ENCODE results near the gene CCL18. TPM values are rescaled to one million over a fixed set of nuclear protein-coding genes. Genes with fewer than 3 reads are reported as not detected.
"Not testable (repeated sequence)": the region's sequence is repeated elsewhere in the genome, so short reads cannot be mapped to it uniquely, and the experiment has no call there.

Gene CCL18, protein sequence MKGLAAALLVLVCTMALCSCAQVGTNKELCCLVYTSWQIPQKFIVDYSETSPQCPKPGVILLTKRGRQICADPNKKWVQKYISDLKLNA
- polyA plus RNA-seq (2011; rRNA removed) (not detected in 2 replicates), polyA minus RNA-seq (2011; rRNA and poly(A)+ RNA removed) (not detected in 2 replicates)

DNA sequence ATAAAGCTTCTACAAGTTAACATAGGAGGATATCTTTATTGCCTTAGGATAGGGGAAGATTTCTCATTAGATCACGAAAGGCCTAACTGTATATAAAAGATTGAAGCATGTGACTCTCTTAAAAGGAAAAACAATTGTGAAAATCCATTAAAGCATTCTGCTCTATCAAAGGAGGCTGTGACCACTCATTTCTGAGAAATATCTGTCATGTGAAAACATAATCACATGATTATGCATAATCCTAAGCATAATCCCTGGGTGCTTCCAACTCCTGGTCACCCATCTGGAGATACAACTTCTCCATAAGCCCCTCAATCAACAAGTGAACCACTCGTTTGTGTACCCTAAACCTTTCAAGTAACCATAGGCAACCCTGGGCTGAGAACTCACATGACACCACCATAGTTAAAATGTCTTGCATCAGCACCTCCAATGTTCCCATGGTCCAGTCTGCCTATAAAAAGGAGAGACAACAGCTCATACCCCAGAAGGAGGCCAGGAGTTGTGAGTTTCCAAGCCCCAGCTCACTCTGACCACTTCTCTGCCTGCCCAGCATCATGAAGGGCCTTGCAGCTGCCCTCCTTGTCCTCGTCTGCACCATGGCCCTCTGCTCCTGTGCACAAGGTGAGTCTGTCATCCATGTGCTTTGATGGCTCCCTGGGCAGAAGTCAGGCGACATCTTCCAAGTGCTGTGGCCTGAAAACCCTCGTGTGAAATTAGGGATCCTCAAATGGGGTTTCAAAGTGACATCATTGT, at the start of gene CCL18:
Gene CCL18, plus strand, starts transcription at position 487 of the 756 bp plus-strand sequence. Its CDS starts 71 bp downstream, at position 558.
- no peaks in the 10 kb centered on the region for H3K9me3 ChIP-seq (ENCODE audit: control insufficient read depth, insufficient read depth, low read length)
- H3K4me3 ChIP-seq (ENCODE audit: low read depth, low read length), result no peak within 1 kb of the TSS
- no peak for DNase-seq (ENCODE audit: low read depth, low spot score)
- H3K27me3 ChIP-seq (ENCODE audit: control insufficient read depth, insufficient read depth, low read length), result no peaks in the 10 kb centered on the region
- CTCF ChIA-PET, result interaction anchor here (0.6 to 1.1 kb wide), 3 partner anchors 9 to 95 kb away, joined by 3 read pairs; no protein-coding TSS in a partner anchor
- H3K27ac ChIP-seq (ENCODE audit: low read depth, low read length), result no peak within 1 kb of the TSS
- POLR2A ChIA-PET, result no interaction called here
- TF ChIP-seq, protein P1, sequence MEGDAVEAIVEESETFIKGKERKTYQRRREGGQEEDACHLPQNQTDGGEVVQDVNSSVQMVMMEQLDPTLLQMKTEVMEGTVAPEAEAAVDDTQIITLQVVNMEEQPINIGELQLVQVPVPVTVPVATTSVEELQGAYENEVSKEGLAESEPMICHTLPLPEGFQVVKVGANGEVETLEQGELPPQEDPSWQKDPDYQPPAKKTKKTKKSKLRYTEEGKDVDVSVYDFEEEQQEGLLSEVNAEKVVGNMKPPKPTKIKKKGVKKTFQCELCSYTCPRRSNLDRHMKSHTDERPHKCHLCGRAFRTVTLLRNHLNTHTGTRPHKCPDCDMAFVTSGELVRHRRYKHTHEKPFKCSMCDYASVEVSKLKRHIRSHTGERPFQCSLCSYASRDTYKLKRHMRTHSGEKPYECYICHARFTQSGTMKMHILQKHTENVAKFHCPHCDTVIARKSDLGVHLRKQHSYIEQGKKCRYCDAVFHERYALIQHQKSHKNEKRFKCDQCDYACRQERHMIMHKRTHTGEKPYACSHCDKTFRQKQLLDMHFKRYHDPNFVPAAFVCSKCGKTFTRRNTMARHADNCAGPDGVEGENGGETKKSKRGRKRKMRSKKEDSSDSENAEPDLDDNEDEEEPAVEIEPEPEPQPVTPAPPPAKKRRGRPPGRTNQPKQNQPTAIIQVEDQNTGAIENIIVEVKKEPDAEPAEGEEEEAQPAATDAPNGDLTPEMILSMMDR (IDR thresholded peaks at IDR 0.05; ENCODE audit: low read depth, low read length), result no peak

DNA sequence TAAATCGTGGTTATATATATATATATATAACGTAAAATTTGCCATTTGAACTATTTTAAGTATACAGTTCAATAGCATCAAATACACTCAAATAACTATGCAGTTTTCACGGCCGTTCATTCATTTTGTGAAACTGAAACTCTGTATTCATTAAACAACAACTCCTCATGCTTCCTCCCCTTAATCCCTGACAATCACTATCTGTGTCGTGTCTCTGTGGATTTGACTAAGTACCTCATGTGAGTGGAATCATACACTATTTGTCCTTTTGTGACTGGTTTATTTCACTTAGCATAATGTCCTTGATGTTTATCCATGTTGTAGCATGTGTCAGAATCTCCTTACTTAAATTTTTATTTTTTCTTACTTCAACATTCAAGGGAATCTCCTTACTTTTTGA, 49.1 kb upstream of the CCL18 start:
- ChIA-PET CTCF (no interaction called here), POLR2A (no interaction called here)
- Histone ChIP-seq H3K27me3 (ENCODE audit: control insufficient read depth, insufficient read depth, low read length) (no peaks in the 10 kb centered on the region), H3K27ac (ENCODE audit: low read depth, low read length) (no peak overlapping the region), H3K4me3 (ENCODE audit: low read depth, low read length) (no peak overlapping the region), H3K9me3 (ENCODE audit: control insufficient read depth, insufficient read depth, low read length) (no peaks in the 10 kb centered on the region)
- TF ChIP-seq, protein P1 (IDR thresholded peaks at IDR 0.05; ENCODE audit: low read depth, low read length), result no peak
- DNase-seq (ENCODE audit: low read depth, low spot score), result no peak

DNA sequence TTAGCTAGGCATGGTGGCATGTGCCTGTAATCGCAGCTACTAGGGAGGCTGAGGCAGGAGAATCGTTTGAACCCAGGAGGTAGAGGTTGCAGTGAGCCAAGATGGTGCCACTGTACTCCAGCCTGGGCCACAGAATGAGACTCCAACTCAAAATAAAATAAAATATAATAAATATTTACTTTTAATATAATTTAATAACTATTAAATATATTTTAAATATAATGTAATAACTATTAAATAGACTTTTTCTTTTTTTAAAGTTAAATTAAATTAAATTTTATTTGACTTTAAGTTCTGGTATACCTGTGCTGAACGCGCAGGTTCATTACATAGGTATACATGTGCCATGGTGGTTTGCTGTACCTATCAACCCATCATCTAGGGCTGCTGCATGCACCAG, 48.2 kb upstream of the CCL18 start:
- DNase-seq (ENCODE audit: low read depth, low spot score); POLR2A ChIA-PET; CTCF ChIA-PET; H3K9me3 ChIP-seq (ENCODE audit: control insufficient read depth, insufficient read depth, low read length); H3K4me3 ChIP-seq (ENCODE audit: low read depth, low read length); H3K27ac ChIP-seq (ENCODE audit: low read depth, low read length); H3K27me3 ChIP-seq (ENCODE audit: control insufficient read depth, insufficient read depth, low read length): not testable (repeated sequence)

DNA sequence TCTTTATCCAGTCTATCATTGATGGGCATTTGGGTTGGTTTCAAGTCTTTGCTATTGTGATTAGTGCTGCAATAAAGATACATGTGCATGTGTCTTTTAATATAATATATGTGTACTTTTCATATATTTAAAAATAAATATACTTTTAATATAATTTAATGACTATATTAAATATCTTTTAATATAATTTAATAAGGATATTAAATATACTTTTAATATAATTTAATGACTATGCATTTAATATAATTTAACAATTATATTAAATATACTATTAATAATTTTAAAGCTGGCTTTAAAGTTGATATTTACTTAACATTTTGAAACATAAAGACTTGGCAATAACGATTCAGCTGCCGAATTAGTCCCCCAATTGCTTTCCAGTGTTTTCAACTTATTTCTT, 47.5 kb upstream of the CCL18 start:
- TF ChIP-seq, protein P1 (IDR thresholded peaks at IDR 0.05; ENCODE audit: low read depth, low read length), result no peak
- ChIA-PET CTCF (no interaction called here), POLR2A (no interaction called here)
- H3K9me3 ChIP-seq (ENCODE audit: control insufficient read depth, insufficient read depth, low read length), result no peaks in the 10 kb centered on the region
- H3K27ac ChIP-seq (ENCODE audit: low read depth, low read length), result no peak overlapping the region
- DNase-seq (ENCODE audit: low read depth, low spot score), result no peak
- H3K27me3 ChIP-seq (ENCODE audit: control insufficient read depth, insufficient read depth, low read length), result no peaks in the 10 kb centered on the region
- no peak overlapping the region for H3K4me3 ChIP-seq (ENCODE audit: low read depth, low read length)

DNA sequence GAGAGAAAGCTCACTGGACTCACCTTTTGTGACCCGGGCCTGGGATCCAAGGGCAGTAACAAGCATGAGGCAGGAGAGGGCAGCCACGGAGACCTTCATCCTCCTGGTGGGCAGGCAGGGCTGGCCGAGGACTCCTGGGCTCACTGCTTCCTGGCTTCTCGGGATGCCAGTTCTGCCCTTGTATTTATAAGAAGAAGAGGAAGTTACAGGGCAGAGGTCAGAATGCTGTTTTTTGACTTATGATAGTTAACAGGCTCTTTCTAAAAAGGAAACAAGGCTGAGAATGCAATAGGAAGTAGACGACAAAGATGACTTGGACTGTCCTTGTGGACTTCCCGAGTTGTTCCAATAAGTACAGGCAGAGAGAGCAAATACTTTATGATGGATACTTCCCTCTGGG, 46.3 kb upstream of the CCL18 start, which contains the start of gene CCL23:
Gene CCL23, minus strand, starts transcription at position 174 of the 400 bp plus-strand sequence. Its CDS starts 75 bp downstream, at position 99.
- POLR2A ChIA-PET, result no interaction called here
- no peak within 1 kb of the TSS for H3K4me3 ChIP-seq (ENCODE audit: low read depth, low read length)
- TF ChIP-seq, protein P1 (IDR thresholded peaks at IDR 0.05; ENCODE audit: low read depth, low read length), result no peak
- no peak for DNase-seq (ENCODE audit: low read depth, low spot score)
- no peaks in the 10 kb centered on the region for H3K27me3 ChIP-seq (ENCODE audit: control insufficient read depth, insufficient read depth, low read length)
- H3K27ac ChIP-seq (ENCODE audit: low read depth, low read length), result no peak within 1 kb of the TSS
- H3K9me3 ChIP-seq (ENCODE audit: control insufficient read depth, insufficient read depth, low read length), result no peaks in the 10 kb centered on the region
- CTCF ChIA-PET, result no interaction called here
